ENCODE measurements around the gene APOL4. TPM values are rescaled to one million over a fixed set of nuclear protein-coding genes. Genes with fewer than 3 reads are reported as not detected.

APOL4 gene
- total and polyA plus RNA-seq, 2 donors (not counting 1 experiment from before 2014, with no cell fraction given): 0.03 TPM; not detected in 1

DNA sequence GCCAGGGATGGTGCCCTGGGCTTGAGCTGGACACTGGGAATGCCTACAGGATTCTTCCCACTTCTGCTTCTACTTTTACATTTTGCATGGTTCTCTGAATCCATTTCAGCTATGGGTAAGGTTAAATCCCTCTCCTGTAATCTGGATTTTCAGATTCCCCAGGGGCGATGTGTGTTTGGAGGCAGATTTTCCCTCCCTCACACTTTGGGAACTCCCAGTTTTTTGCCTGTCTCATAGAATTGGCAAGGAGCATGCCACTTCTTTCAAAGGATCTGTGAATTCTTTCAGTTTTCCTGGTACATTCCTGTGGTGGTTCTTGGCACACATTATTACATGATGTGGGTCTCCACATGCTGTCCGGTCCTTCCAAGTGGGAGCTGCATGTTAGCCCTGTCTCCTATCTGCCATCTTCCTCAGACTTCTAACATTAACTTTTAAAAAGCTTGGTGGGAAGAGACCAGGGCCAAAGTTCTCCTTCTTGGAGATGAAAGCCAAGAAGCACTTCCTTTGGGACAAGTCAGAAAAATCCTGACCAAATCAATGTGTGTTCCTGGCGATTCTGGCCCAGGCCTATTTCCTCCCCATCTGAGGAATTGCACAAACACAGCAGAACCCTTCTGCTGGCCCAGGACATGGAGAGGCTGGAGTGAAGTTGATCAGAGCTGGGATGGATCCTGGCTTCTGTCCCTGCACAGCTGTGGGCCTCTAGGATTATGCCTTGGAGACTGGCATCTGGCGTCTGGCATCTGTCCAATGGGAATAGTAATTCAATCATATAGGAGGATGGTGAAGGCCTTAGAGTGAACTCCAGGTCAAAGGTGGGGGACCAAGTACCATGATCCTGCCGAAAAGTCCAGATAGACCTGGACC, 43.1 kb upstream of the APOL4 start:
- Histone ChIP-seq H4K20me1 (ENCODE audit: control insufficient read depth, insufficient read depth, low read length, poor library complexity, severe bottlenecking) (no peaks in the 10 kb centered on the region), H3K27ac (ENCODE audit: low read length in 2 of 2) (no peak overlapping the region), H3K4me3 (ENCODE audit: control extremely low read depth in 1 of 5, extremely low read depth in 1 of 5, insufficient read depth in 1 of 5, low read depth in 2 of 5, low read length in 4 of 5) (no peak overlapping the region), H3K4me1 (ENCODE audit: control insufficient read depth in 2 of 2, insufficient read depth in 2 of 2, low read length in 2 of 2) (peaks cover 3% of the 10 kb centered on the region in 2 donors), H3K9me3 (ENCODE audit: control extremely low read depth in 1 of 3, control insufficient read depth in 2 of 3, insufficient read depth in 1 of 3, low read length in 2 of 3) (peaks cover 0 to 8% (median 3%) of the 10 kb centered on the region in 3 donors), H3K4me2 (replicated peaks; ENCODE audit: low read depth, low read length, poor library complexity, severe bottlenecking) (no peak overlapping the region), H3K79me2 (ENCODE audit: control insufficient read depth, insufficient read depth, low read length) (no peaks in the 10 kb centered on the region), H3K27me3 (replicated peaks in 1 of 4; ENCODE audit: control extremely low read depth in 1 of 4, control insufficient read depth in 3 of 4, insufficient read depth in 4 of 4, low read length in 3 of 4) (no peaks in the 10 kb centered on the region), H3K36me3 (replicated peaks in 1 of 2; ENCODE audit: control extremely low read depth in 1 of 2, control insufficient read depth in 1 of 2, extremely low read depth in 1 of 2, insufficient read depth in 2 of 2, low read length in 1 of 2) (no peaks in the 10 kb centered on the region), H3K9ac (ENCODE audit: low read length) (no peak overlapping the region), H2AFZ (ENCODE audit: insufficient read depth, low read depth, low read length, poor library complexity, severe bottlenecking) (no peak overlapping the region)
- ATAC-seq (ENCODE audit: low read depth): no peak
- H3K27me3 Mint-ChIP-seq: peaks cover 3% of the 10 kb centered on the region
- no peak overlapping the region for H3K4me3 Mint-ChIP-seq
- peaks cover 3% of the 10 kb centered on the region for H3K9me3 Mint-ChIP-seq (ENCODE audit: insufficient read depth)
- H3K27ac Mint-ChIP-seq: no peak overlapping the region
- no peak for DNase-seq
- peaks cover 6% of the 10 kb centered on the region for H3K4me1 Mint-ChIP-seq
- ChIA-PET POLR2A (no interaction called here), CTCF (no interaction called here)
- WGBS (ENCODE audit: insufficient coverage): 98% methylated on average over 4 of the region's 5 CpGs
- intact Hi-C loops (cut with micrococcal nuclease): no loop called here
- no peak for TF ChIP-seq EZH2 (IDR thresholded peaks at IDR 0.05; ENCODE audit: borderline replicate concordance, insufficient read depth, low read depth, low read length, poor library complexity, severe bottlenecking)

DNA sequence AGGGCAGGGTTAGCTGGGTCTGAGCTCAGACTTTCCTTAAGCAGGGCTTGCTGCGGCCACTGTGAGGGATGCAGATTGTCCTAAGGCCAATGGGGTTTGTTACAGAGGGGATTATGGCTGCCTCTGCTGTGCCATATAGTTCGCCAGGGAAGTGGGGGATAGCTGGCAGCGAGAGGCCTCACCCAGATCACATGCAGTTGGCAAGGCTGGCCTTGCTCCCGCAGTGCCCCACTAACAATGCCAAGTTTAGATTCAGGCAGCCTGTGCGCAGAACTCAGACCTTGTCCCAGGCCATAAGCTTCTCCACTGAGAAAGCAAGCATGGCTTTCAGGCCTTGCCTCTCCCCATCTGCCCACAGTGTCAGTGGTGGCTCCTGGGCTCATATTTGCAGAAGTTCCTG, 42.4 kb upstream of the APOL4 start:
- intact Hi-C loops (cut with micrococcal nuclease): no loop called here
- H3K9me3 Mint-ChIP-seq (ENCODE audit: insufficient read depth): peaks cover 3% of the 10 kb centered on the region

More for the DNA sequence above, 42.4 kb upstream of the APOL4 start:
- no peak overlapping the region for H3K9ac ChIP-seq (ENCODE audit: low read length)
- peaks cover 14% of the 10 kb centered on the region for H3K4me1 Mint-ChIP-seq
- no peak overlapping the region for H3K27ac Mint-ChIP-seq
- no peak overlapping the region for H3K4me2 ChIP-seq (replicated peaks; ENCODE audit: low read depth, low read length, poor library complexity, severe bottlenecking)
- ATAC-seq (ENCODE audit: low read depth) (no peak), DNase-seq (no peak)
- CTCF ChIA-PET: interaction anchor here (1.4 kb wide), 1 partner anchor 34 kb away, joined by 3 read pairs; no protein-coding TSS in a partner anchor
- H3K4me3 ChIP-seq (ENCODE audit: control extremely low read depth in 1 of 5, extremely low read depth in 1 of 5, insufficient read depth in 1 of 5, low read depth in 2 of 5, low read length in 4 of 5): no peak overlapping the region
- no peaks in the 10 kb centered on the region for H3K36me3 ChIP-seq (replicated peaks in 1 of 2; ENCODE audit: control extremely low read depth in 1 of 2, control insufficient read depth in 1 of 2, extremely low read depth in 1 of 2, insufficient read depth in 2 of 2, low read length in 1 of 2)
- no peak overlapping the region for H3K4me3 Mint-ChIP-seq
- WGBS (ENCODE audit: insufficient coverage): 98% methylated on average over 4 of the region's 5 CpGs
- H3K9me3 ChIP-seq (ENCODE audit: control extremely low read depth in 1 of 3, control insufficient read depth in 2 of 3, insufficient read depth in 1 of 3, low read length in 2 of 3): peaks cover 0 to 8% (median 3%) of the 10 kb centered on the region in 3 donors
- no peaks in the 10 kb centered on the region for H3K27me3 ChIP-seq (replicated peaks in 1 of 4; ENCODE audit: control extremely low read depth in 1 of 4, control insufficient read depth in 3 of 4, insufficient read depth in 4 of 4, low read length in 3 of 4)
- H3K27ac ChIP-seq (ENCODE audit: low read length in 2 of 2): no peak overlapping the region
- no peaks in the 10 kb centered on the region for H4K20me1 ChIP-seq (ENCODE audit: control insufficient read depth, insufficient read depth, low read length, poor library complexity, severe bottlenecking)
- peaks cover 4% of the 10 kb centered on the region for H3K79me2 ChIP-seq (ENCODE audit: control insufficient read depth, insufficient read depth, low read length)
- peaks cover 4 to 8% of the 10 kb centered on the region in 2 donors for H3K4me1 ChIP-seq (ENCODE audit: control insufficient read depth in 2 of 2, insufficient read depth in 2 of 2, low read length in 2 of 2)
- H2AFZ ChIP-seq (ENCODE audit: insufficient read depth, low read depth, low read length, poor library complexity, severe bottlenecking): no peak overlapping the region
- POLR2A ChIA-PET: no interaction called here
- TF ChIP-seq EZH2 (IDR thresholded peaks at IDR 0.05; ENCODE audit: borderline replicate concordance, insufficient read depth, low read depth, low read length, poor library complexity, severe bottlenecking): no peak
- TF ChIP-seq, protein P1, sequence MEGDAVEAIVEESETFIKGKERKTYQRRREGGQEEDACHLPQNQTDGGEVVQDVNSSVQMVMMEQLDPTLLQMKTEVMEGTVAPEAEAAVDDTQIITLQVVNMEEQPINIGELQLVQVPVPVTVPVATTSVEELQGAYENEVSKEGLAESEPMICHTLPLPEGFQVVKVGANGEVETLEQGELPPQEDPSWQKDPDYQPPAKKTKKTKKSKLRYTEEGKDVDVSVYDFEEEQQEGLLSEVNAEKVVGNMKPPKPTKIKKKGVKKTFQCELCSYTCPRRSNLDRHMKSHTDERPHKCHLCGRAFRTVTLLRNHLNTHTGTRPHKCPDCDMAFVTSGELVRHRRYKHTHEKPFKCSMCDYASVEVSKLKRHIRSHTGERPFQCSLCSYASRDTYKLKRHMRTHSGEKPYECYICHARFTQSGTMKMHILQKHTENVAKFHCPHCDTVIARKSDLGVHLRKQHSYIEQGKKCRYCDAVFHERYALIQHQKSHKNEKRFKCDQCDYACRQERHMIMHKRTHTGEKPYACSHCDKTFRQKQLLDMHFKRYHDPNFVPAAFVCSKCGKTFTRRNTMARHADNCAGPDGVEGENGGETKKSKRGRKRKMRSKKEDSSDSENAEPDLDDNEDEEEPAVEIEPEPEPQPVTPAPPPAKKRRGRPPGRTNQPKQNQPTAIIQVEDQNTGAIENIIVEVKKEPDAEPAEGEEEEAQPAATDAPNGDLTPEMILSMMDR (IDR thresholded peaks at IDR 0.05): no peak
- H3K27me3 Mint-ChIP-seq: peaks cover 3% of the 10 kb centered on the region
